T-helper 2 cell (primary cell): ENCODE measurements around the gene FXR1.
"Not testable (repeated sequence)": the region's sequence is repeated elsewhere in the genome, so short reads cannot be mapped to it uniquely, and the experiment has no call there.

Experiments
- DNase-seq, 5 experiments: peaks; one replicate each; pipeline versions ENCODE4 v3.0.0 to v3.0.0-alpha.2; 2012 to 2022
- total RNA-seq, 2 donors: gene quantifications; one replicate each; lab custom pipeline; 2026; lab: John Stamatoyannopoulos, UW

Gene FXR1
- 149 to 180 reads per million in 2 donors for total RNA-seq

GRCh38 chr3:180912304-180913296 is at the start of gene FXR1:
Gene FXR1, plus strand, starts transcription at chr3:180912670. Its CDS starts 16 bp downstream, at chr3:180912686.
- DNase-seq = peak; percentile 72 to 94 (median 82)

GRCh38 chr3:180870008-180870699 is 42.3 kb upstream of the FXR1 start:
- no peak for DNase-seq

GRCh38 chr3:180871901-180872300 is 40.6 kb upstream of the FXR1 start:
- no peak for DNase-seq

GRCh38 chr3:180872430-180872829 is 40.0 kb upstream of the FXR1 start:
- DNase-seq = not testable (repeated sequence)

GRCh38 chr3:180875124-180875698 is 37.3 kb upstream of the FXR1 start:
- no peak for DNase-seq

- no peak for DNase-seq
Observed at GRCh38 chr3:180881065-180881801, 31.2 kb upstream of the FXR1 start.

GRCh38 chr3:180882115-180882514 is 30.4 kb upstream of the FXR1 start:
- DNase-seq = no peak

GRCh38 chr3:180888992-180889560 is 23.4 kb upstream of the FXR1 start:
- DNase-seq = no peak

- no peak for DNase-seq
Observed at GRCh38 chr3:180898572-180898971, 13.9 kb upstream of the FXR1 start.

- no peak for DNase-seq
Observed at GRCh38 chr3:180909369-180910127, 2.9 kb upstream of the FXR1 start.

GRCh38 chr3:180910823-180911222 is 1.6 kb upstream of the FXR1 start:
- DNase-seq = no peak

GRCh38 chr3:180911876-180912303 is 580 bp upstream of the FXR1 start:
- no peak for DNase-seq

- DNase-seq = no peak
Observed at GRCh38 chr3:180913581-180914404, 1.3 kb downstream of the FXR1 start.

GRCh38 chr3:180918542-180918941 is 6.1 kb downstream of the FXR1 start:
- no peak for DNase-seq

GRCh38 chr3:180922242-180922641 is 9.8 kb downstream of the FXR1 start:
- no peak for DNase-seq

GRCh38 chr3:180923561-180923960 is 11.1 kb downstream of the FXR1 start:
- DNase-seq = no peak

- DNase-seq = no peak
Observed at GRCh38 chr3:180926526-180926925, 14.1 kb downstream of the FXR1 start.

- DNase-seq = no peak
Observed at GRCh38 chr3:180929376-180929775, 16.9 kb downstream of the FXR1 start.

- DNase-seq = no peak
Observed at GRCh38 chr3:180930526-180930925, 18.1 kb downstream of the FXR1 start.

- no peak for DNase-seq
Observed at GRCh38 chr3:180932819-180933218, 20.3 kb downstream of the FXR1 start.
